Glutamatergic neuron (in vitro differentiated cells): Measurements from ENCODE around the gene UQCRQ. TPM values are rescaled to one million over a fixed set of nuclear protein-coding genes. Genes with fewer than 3 reads are reported as not detected.

Source experiments
- DNase-seq: peaks from one replicate; pipeline ENCODE4 v3.0.0; 2022
- H3K27ac Mint-ChIP-seq: one replicate; pipeline ENCODE4 v1.8.0; 2020; ENCODE audit warnings: mild to moderate bottlenecking, mixed read lengths, inconsistent platforms; ENCODE audit not compliant: unreplicated experiment
- H3K27me3 Mint-ChIP-seq: one replicate; pipeline ENCODE4 v1.8.0; 2020; ENCODE audit warnings: mild to moderate bottlenecking, moderate library complexity, mixed read lengths, inconsistent platforms; ENCODE audit not compliant: unreplicated experiment
- H3K36me3 Mint-ChIP-seq: one replicate; pipeline ENCODE4 v1.8.0; 2020; ENCODE audit warnings: mild to moderate bottlenecking, mixed read lengths, inconsistent platforms; ENCODE audit not compliant: unreplicated experiment
- H3K4me1 Mint-ChIP-seq: one replicate; pipeline ENCODE4 v1.8.0; 2020; ENCODE audit warnings: mild to moderate bottlenecking, low read depth, mixed read lengths, inconsistent platforms; ENCODE audit not compliant: unreplicated experiment
- H3K4me3 Mint-ChIP-seq: one replicate; pipeline ENCODE4 v1.8.0; 2020; ENCODE audit warnings: mild to moderate bottlenecking, mixed read lengths, inconsistent platforms; ENCODE audit not compliant: unreplicated experiment
- H3K9me3 Mint-ChIP-seq: one replicate; pipeline ENCODE4 v1.8.0; 2020; ENCODE audit warnings: mild to moderate bottlenecking, moderate library complexity, mixed read lengths, inconsistent platforms; ENCODE audit not compliant: unreplicated experiment
- total RNA-seq: library from RNA; stranded (reverse); fragmentation: NEBNext Ultra II Directional; extraction: Animal tissue kit (Norgen Biotek cat#: 25700); gene quantifications from one replicate; pipeline ENCODE4 v1.2.1, GENCODE V29; 2021; ENCODE audit not compliant: unreplicated experiment
- TF ChIP-seq, protein P1 (sequence below): fragments of 200-600 bp; sonication (generic); IDR thresholded peaks from one replicate; pipeline ENCODE4 v1.5.0; 2021; ENCODE audit not compliant: partially characterized antibody, unreplicated experiment

Gene UQCRQ
- total RNA-seq, 1 donor from 2014 or later = 163 TPM

DNA sequence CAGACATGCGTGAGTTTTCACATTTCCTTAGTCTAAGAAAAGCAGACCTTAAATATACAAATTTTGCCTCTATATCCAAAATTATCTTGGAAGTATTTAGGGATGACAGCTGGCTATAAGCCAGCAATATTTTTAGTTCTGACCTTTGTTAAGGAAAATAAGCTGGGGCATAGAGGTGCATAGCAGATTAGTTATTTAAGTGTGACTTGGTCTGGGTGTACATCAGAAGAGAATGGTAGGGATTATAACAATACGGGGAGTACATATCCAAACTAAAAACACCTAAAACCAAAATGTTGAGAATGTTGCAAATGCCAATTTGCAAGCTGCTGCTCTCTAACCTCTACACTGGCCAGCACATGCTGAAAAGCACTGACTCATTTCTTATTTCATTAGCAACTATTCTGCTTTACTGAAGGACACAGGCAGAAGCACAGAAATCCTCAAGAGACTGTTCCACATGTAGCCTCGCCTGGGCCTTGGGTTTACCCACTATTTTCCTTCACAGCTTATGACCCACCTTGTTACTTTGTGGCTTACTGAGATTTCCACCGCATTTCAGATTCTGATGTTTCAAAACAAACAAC, 29.4 kb downstream of the UQCRQ start:
- DNase-seq = no peak
- peaks cover 3% of the 10 kb centered on the region for H3K27me3 Mint-ChIP-seq
- no peak overlapping the region for H3K4me3 Mint-ChIP-seq
- TF ChIP-seq, protein P1, sequence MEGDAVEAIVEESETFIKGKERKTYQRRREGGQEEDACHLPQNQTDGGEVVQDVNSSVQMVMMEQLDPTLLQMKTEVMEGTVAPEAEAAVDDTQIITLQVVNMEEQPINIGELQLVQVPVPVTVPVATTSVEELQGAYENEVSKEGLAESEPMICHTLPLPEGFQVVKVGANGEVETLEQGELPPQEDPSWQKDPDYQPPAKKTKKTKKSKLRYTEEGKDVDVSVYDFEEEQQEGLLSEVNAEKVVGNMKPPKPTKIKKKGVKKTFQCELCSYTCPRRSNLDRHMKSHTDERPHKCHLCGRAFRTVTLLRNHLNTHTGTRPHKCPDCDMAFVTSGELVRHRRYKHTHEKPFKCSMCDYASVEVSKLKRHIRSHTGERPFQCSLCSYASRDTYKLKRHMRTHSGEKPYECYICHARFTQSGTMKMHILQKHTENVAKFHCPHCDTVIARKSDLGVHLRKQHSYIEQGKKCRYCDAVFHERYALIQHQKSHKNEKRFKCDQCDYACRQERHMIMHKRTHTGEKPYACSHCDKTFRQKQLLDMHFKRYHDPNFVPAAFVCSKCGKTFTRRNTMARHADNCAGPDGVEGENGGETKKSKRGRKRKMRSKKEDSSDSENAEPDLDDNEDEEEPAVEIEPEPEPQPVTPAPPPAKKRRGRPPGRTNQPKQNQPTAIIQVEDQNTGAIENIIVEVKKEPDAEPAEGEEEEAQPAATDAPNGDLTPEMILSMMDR = no peak
- peaks cover 2% of the 10 kb centered on the region for H3K9me3 Mint-ChIP-seq
- H3K27ac Mint-ChIP-seq = no peak overlapping the region
- no peaks in the 10 kb centered on the region for H3K4me1 Mint-ChIP-seq
- no peaks in the 10 kb centered on the region for H3K36me3 Mint-ChIP-seq

DNA sequence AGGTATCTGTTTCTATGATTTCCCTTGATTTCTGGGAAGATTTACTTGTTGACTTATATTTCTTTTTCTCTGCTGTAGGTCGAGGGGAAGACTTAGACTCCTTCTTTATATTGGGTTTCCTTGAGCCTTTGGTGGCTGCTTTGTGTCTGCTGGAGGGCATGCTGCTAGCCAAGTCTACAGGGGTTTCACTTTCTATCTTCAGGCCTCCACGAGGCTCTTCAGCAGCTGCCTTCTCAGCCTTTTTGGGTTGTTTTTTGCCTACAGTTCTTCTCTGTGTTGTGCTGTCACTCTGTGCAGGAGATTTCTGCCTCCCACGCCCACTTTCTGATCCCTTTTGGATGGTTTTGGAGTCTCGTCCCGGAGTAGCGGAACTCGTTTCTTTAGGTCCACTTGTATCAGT, 30.2 kb downstream of the UQCRQ start:
- H3K4me1 Mint-ChIP-seq = no peaks in the 10 kb centered on the region
- peaks cover 3% of the 10 kb centered on the region for H3K27me3 Mint-ChIP-seq
- TF ChIP-seq, protein P1 = no peak
- H3K9me3 Mint-ChIP-seq = peaks cover 2% of the 10 kb centered on the region
- no peaks in the 10 kb centered on the region for H3K36me3 Mint-ChIP-seq
- DNase-seq = no peak
- H3K4me3 Mint-ChIP-seq = no peak overlapping the region
- no peak overlapping the region for H3K27ac Mint-ChIP-seq

DNA sequence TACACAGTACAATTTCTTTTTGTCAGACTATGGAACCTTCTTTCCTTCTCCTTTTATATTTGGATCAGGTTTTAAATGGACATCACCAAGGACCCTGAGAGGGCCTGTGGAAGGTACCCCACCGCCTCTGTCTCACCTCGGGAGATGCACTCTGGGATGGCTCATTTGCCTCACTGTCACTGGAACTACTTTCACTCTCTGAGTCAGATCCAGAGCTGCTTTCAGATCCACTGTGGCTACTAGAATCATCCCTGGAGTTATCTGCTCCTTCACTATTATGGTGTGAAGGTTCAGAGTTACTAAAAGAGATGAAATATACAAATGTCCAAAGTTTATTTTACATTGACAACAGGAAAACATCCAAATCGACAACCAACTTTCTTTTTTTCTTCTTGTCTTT, 31.7 kb downstream of the UQCRQ start:
- Mint-ChIP-seq H3K4me3 (no peak overlapping the region), H3K27me3 (no peaks in the 10 kb centered on the region), H3K4me1 (no peaks in the 10 kb centered on the region), H3K36me3 (no peaks in the 10 kb centered on the region), H3K9me3 (peaks cover 2% of the 10 kb centered on the region), H3K27ac (no peak overlapping the region)
- no peak for DNase-seq
- TF ChIP-seq, protein P1 = no peak

DNA sequence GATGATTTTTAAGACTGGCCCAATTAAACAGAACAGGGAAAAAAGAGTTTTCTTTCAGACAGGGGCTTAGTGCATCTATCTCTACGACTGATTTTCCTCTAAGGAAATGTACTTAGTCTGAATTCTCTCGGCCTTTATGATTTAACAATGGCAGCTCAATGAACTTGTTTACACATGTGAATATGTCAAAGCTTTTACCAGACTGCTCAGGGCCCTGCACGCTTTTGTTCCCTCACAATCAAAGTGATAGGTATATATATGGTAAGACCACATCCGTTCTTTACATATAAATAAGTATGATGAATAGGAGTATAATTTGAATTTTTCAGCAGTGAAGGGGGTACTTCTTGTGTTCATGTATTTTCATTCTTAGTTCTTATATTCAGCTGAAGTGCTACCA, 34.6 kb downstream of the UQCRQ start:
- Mint-ChIP-seq H3K9me3 (no peaks in the 10 kb centered on the region), H3K27ac (no peak overlapping the region), H3K4me1 (no peaks in the 10 kb centered on the region), H3K27me3 (no peaks in the 10 kb centered on the region), H3K36me3 (no peaks in the 10 kb centered on the region), H3K4me3 (no peak overlapping the region)
- TF ChIP-seq, protein P1 = no peak
- no peak for DNase-seq

DNA sequence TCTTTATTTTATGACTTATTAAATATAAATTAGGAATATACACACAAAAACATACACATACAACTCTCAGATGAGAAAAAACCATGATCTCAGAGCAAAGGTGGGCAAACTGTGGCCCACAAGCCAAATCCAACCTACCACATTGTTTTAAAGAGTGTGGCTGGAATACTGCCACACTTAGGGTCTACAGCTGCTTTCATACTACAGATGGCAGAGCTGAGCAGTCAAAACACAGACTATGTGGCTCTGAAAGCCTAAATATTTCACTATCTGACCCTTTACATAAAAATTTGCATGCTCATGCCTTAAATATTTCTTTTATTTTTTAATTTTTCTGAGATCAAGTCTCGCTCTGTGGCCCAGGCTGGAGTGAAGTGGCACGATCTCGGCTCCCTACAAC, 35.3 kb downstream of the UQCRQ start:
- TF ChIP-seq, protein P1 = no peak
- DNase-seq = no peak
- Mint-ChIP-seq H3K4me1 (no peaks in the 10 kb centered on the region), H3K9me3 (no peaks in the 10 kb centered on the region), H3K27me3 (no peaks in the 10 kb centered on the region), H3K4me3 (no peak overlapping the region), H3K27ac (no peak overlapping the region), H3K36me3 (no peaks in the 10 kb centered on the region)
